ENCODE results near the gene SETD1A. TPM values are rescaled to one million over a fixed set of nuclear protein-coding genes. Genes with fewer than 3 reads are reported as not detected.
A peak's percentile ranks its signal among the peaks of the same experiment; 100 is the strongest.

The SETD1A gene
- polyA plus RNA-seq, 2 of the 4 experiments (the other 2 are of a cell fraction) = 2.0 to 21.2 TPM

DNA sequence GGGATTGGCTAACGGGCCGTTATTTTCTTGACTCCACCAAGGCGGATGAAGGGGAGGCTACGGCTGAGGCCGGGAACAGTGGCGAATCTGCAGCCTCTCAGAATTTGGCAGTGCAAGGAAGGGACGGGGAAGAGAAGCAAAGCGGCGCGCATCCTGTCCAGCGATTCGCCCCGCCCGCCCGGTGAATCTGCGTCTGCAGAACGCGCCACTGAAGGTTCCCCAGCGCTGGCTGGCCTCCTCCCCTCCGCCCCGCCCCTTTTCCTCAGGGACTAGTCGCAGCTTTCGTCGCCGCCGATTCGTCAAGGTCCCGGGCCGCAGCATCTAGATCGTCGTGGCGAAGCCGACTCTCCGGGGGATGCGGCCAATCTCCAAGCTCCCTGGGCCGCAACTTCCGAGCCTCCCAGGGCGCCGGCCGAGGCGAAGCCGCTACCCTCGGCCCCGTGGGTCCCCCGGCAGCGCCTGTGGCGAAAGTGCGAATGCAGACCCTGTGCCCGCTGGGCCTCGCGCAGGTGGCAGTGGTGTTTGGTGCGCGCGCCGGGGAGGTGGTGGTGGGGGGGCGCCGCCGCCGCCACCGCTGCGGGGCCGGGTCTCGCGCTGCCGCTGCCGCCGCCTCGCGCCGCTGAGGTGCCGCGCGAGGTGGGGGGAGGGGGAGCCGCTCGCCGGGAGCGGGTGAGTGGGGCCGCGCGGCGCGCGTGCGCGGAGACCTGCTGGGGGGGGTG, at the start of gene SETD1A (continued):
- TF ChIP-seq RFX5 (IDR thresholded peaks at IDR 0.05) = no peak
- TF ChIP-seq, protein P1, sequence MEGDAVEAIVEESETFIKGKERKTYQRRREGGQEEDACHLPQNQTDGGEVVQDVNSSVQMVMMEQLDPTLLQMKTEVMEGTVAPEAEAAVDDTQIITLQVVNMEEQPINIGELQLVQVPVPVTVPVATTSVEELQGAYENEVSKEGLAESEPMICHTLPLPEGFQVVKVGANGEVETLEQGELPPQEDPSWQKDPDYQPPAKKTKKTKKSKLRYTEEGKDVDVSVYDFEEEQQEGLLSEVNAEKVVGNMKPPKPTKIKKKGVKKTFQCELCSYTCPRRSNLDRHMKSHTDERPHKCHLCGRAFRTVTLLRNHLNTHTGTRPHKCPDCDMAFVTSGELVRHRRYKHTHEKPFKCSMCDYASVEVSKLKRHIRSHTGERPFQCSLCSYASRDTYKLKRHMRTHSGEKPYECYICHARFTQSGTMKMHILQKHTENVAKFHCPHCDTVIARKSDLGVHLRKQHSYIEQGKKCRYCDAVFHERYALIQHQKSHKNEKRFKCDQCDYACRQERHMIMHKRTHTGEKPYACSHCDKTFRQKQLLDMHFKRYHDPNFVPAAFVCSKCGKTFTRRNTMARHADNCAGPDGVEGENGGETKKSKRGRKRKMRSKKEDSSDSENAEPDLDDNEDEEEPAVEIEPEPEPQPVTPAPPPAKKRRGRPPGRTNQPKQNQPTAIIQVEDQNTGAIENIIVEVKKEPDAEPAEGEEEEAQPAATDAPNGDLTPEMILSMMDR (IDR thresholded peaks at IDR 0.05) = no peak
- no peak for TF ChIP-seq EHMT2 (IDR thresholded peaks at IDR 0.05; ENCODE audit: low read depth)
- TF ChIP-seq JUN (IDR thresholded peaks at IDR 0.05) = peak; percentile 49 to 63; a peak in 3 of 5 replicates

DNA sequence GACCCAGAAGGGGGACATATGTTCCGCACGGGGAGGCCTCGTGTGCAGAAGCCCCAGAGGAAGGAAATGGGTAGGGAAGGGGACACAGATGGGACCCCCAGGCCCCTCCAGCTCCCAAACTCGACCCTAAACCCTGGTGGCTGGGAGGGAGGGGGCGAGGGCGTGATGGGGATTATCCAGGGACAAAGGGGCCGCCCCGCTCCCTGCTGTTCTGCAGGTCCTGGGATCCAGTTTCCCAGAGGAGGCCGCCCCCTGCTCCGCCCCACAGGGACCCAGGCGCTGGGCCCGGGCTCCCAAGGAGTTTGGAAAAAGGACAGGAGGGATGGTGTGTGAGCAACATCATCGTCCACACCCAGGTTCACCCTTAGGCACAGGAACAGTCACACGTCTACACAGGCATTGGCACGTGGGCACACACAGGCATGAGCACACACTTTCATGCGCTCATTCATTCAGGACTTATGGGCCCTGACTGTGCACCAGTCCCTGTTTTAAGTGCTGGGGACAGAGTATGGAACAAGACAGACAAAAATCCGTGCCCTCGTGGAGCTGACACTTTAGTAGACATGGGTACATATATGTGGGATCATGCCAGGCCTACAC, 47.0 kb upstream of the SETD1A start:
- no peaks in the 10 kb centered on the region for H3K4me1 ChIP-seq
- DNase-seq (ENCODE audit: low read depth in 1 of 2, low spot score in 1 of 2) (no peak), FAIRE-seq (no peak), ATAC-seq (0 out of 6 replicates have a peak, but pooled peaks of 1 of the 2 experiments have one; percentile 6)
- no peak overlapping the region for H3K4me2 ChIP-seq
- no peak overlapping the region for H3K27ac ChIP-seq
- H3K4me3 ChIP-seq = no peak overlapping the region
- WGBS (ENCODE audit: missing lambda C conversion rate) = 64% methylated on average over 18 of the region's 18 CpGs
- H3K9me3 ChIP-seq = no peaks in the 10 kb centered on the region
- ChIA-PET CTCF (interaction anchor here (1.7 to 1.9 kb wide), 2 partner anchors 9 to 96 kb away, joined by 5 to 7 read pairs; no protein-coding TSS in a partner anchor), POLR2A (no interaction called here)
- TF ChIP-seq CHD2 (IDR thresholded peaks at IDR 0.05; ENCODE audit: low read length, partially characterized antibody) (no peak), MYC (IDR thresholded peaks at IDR 0.05; ENCODE audit: borderline replicate concordance, low read length) (no peak)

DNA sequence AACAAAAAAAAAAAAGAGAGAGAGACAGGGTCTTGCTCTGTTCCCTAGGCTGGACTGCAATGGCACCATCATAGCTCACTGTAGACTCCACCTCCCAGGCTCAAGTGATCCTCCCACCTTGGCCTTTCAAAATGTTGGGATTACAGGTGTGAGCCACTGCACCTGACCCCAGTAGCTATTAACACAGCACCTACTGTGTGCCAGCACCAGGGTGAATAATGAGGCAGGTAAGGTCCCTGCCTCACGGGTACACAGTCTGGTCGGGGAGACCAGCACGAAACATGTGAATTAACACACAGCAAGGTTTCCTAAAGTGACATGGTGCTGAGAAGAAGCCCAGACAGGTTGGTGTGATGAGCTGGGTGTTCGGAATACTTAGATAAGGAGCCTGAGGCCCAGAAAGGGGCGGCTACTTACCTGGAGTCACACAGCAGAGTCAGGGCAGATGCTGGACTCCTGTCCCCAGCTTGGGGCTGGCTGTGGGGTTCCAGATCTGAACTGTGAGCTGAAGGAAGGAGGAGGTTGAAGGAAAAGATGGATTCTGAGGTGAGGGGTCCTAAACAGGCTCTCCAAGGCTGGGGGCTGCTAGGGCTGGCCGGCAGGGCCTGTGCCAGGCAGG, 44.7 kb upstream of the SETD1A start:
- FAIRE-seq (no peak), DNase-seq (ENCODE audit: low read depth in 1 of 2, low spot score in 1 of 2) (no peak), ATAC-seq (peak in 1 of 2 experiments; percentile 14; a peak in 1 of 6 replicates)
- no peak for TF ChIP-seq EHMT2 (IDR thresholded peaks at IDR 0.05; ENCODE audit: low read depth)
- TF ChIP-seq MYC (IDR thresholded peaks at IDR 0.05; ENCODE audit: borderline replicate concordance, low read length) = no peak
- H3K27ac ChIP-seq = no peak overlapping the region
- H3K9me3 ChIP-seq = no peaks in the 10 kb centered on the region
- H3K4me1 ChIP-seq = no peaks in the 10 kb centered on the region
- POLR2A ChIA-PET = no interaction called here
- H3K4me3 ChIP-seq = no peak overlapping the region
- CTCF ChIA-PET = interaction anchor here (0.8 to 3.2 kb wide), 7 partner anchors 8 to 75 kb away, joined by 3 to 22 read pairs (median 4); no protein-coding TSS in a partner anchor
- WGBS (ENCODE audit: missing lambda C conversion rate) = 81% methylated on average over 6 of the region's 6 CpGs
- H3K4me2 ChIP-seq = no peak overlapping the region

DNA sequence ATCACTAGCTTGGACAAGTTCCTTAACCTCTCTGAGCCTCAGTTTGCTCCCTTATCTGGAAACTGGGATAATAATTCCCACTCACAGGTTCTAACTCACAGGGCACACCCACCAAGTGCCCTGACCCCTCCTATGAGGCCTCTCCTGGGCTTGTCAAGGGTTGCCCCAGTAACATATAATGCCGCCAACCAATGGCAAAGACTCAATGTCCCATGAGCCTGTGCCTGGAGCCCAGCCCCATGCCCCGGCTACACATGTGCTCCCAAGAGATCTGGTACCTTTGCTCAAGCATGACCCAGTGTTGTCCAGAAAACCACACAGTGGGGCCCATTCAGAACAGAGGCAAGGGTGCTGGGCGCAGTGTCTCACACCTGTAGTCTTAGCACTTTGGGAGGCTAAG, 42.7 kb upstream of the SETD1A start:
- Histone ChIP-seq H3K9me3 (no peaks in the 10 kb centered on the region), H3K4me2 (no peak overlapping the region), H3K4me1 (no peaks in the 10 kb centered on the region), H3K27ac (no peak overlapping the region), H3K4me3 (no peak overlapping the region)
- TF ChIP-seq, protein P2, sequence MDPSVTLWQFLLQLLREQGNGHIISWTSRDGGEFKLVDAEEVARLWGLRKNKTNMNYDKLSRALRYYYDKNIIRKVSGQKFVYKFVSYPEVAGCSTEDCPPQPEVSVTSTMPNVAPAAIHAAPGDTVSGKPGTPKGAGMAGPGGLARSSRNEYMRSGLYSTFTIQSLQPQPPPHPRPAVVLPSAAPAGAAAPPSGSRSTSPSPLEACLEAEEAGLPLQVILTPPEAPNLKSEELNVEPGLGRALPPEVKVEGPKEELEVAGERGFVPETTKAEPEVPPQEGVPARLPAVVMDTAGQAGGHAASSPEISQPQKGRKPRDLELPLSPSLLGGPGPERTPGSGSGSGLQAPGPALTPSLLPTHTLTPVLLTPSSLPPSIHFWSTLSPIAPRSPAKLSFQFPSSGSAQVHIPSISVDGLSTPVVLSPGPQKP (IDR thresholded peaks at IDR 0.05; ENCODE audit: low read depth, low read length) = no peak
- TF ChIP-seq JUN (IDR thresholded peaks at IDR 0.05) = no peak
- TF ChIP-seq NR3C1 (IDR thresholded peaks at IDR 0.05) = no peak
- TF ChIP-seq HEYL (CRISPR knock-in tag; IDR thresholded peaks at IDR 0.05) = no peak
- no peak for TF ChIP-seq POLR2AphosphoS2 (conservative IDR thresholded peaks at IDR 0.05; ENCODE audit: low read length)
- no peak for TF ChIP-seq ZSCAN20 (CRISPR knock-in tag; IDR thresholded peaks at IDR 0.05)
- TF ChIP-seq, protein P3, sequence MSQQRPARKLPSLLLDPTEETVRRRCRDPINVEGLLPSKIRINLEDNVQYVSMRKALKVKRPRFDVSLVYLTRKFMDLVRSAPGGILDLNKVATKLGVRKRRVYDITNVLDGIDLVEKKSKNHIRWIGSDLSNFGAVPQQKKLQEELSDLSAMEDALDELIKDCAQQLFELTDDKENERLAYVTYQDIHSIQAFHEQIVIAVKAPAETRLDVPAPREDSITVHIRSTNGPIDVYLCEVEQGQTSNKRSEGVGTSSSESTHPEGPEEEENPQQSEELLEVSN (IDR thresholded peaks at IDR 0.05; ENCODE audit: borderline replicate concordance, low read depth) = no peak
- TF ChIP-seq CEBPB (IDR thresholded peaks at IDR 0.05) = no peak
- no peak for TF ChIP-seq ESRRA (IDR thresholded peaks at IDR 0.05; ENCODE audit: borderline replicate concordance, low read length)
- TF ChIP-seq, protein P4, sequence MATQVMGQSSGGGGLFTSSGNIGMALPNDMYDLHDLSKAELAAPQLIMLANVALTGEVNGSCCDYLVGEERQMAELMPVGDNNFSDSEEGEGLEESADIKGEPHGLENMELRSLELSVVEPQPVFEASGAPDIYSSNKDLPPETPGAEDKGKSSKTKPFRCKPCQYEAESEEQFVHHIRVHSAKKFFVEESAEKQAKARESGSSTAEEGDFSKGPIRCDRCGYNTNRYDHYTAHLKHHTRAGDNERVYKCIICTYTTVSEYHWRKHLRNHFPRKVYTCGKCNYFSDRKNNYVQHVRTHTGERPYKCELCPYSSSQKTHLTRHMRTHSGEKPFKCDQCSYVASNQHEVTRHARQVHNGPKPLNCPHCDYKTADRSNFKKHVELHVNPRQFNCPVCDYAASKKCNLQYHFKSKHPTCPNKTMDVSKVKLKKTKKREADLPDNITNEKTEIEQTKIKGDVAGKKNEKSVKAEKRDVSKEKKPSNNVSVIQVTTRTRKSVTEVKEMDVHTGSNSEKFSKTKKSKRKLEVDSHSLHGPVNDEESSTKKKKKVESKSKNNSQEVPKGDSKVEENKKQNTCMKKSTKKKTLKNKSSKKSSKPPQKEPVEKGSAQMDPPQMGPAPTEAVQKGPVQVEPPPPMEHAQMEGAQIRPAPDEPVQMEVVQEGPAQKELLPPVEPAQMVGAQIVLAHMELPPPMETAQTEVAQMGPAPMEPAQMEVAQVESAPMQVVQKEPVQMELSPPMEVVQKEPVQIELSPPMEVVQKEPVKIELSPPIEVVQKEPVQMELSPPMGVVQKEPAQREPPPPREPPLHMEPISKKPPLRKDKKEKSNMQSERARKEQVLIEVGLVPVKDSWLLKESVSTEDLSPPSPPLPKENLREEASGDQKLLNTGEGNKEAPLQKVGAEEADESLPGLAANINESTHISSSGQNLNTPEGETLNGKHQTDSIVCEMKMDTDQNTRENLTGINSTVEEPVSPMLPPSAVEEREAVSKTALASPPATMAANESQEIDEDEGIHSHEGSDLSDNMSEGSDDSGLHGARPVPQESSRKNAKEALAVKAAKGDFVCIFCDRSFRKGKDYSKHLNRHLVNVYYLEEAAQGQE (IDR thresholded peaks at IDR 0.05) = no peak
- no peak for TF ChIP-seq RCOR1 (IDR thresholded peaks at IDR 0.05; ENCODE audit: low read depth, low read length)
- TF ChIP-seq ZFP36 (IDR thresholded peaks at IDR 0.05; ENCODE audit: borderline replicate concordance, partially characterized antibody) = no peak
- no peak for TF ChIP-seq RARB (CRISPR knock-in tag; IDR thresholded peaks at IDR 0.05)
- ChIA-PET POLR2A (no interaction called here), CTCF (interaction anchor here (1.3 to 3.2 kb wide), 3 partner anchors 12 to 27 kb away, joined by 4 to 22 read pairs (median 5); no protein-coding TSS in a partner anchor)
- ATAC-seq (peak; percentile 27 to 51; a peak in 3 of 6 replicates), FAIRE-seq (no peak), DNase-seq (ENCODE audit: low read depth in 1 of 2, low spot score in 1 of 2) (no peak)
- 86% methylated on average over 2 of the region's 3 CpGs for WGBS (ENCODE audit: missing lambda C conversion rate)

All from A549 (cell line).